NB4 (cell line): Measurements from ENCODE around the gene PAOX.

ENCODE experiments used
- DNase-seq: peaks from one replicate; pipeline ENCODE4 v3.0.0; 2010; ENCODE audit warnings: low read depth
- H3K4me3 ChIP-seq: one replicate; pipeline ENCODE4 v1.5.1; 2011; ENCODE audit warnings: mild to moderate bottlenecking, low read depth, low read length, moderate library complexity
- MYC ChIP-seq: IDR thresholded peaks from 2 replicates; pipeline ENCODE4 v1.6.1; 2011; ENCODE audit warnings: low read depth, low read length
- POLR2A ChIP-seq: IDR thresholded peaks from 2 replicates; pipeline ENCODE4 v1.6.1; 2011; ENCODE audit warnings: mild to moderate bottlenecking; ENCODE audit not compliant: insufficient read length; ENCODE audit errors: extremely low read depth
- TF ChIP-seq, protein P1 (sequence below): IDR thresholded peaks from 2 replicates; pipeline ENCODE4 v1.6.1; 2011; ENCODE audit warnings: low read depth, low read length
- TF ChIP-seq, protein P2 (sequence below): IDR thresholded peaks from one replicate; pipeline ENCODE4 v1.5.1; 2012; ENCODE audit warnings: low read depth, low read length

PAOX gene

GRCh38 chr10:133341983-133342382, 37.1 kb upstream of the PAOX start:
- no peak overlapping the region for H3K4me3 ChIP-seq
- no peak for DNase-seq
- TF ChIP-seq, protein P1, sequence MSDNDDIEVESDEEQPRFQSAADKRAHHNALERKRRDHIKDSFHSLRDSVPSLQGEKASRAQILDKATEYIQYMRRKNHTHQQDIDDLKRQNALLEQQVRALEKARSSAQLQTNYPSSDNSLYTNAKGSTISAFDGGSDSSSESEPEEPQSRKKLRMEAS, result no peak
- TF ChIP-seq POLR2A (no peak), MYC (no peak)
- TF ChIP-seq, protein P2, sequence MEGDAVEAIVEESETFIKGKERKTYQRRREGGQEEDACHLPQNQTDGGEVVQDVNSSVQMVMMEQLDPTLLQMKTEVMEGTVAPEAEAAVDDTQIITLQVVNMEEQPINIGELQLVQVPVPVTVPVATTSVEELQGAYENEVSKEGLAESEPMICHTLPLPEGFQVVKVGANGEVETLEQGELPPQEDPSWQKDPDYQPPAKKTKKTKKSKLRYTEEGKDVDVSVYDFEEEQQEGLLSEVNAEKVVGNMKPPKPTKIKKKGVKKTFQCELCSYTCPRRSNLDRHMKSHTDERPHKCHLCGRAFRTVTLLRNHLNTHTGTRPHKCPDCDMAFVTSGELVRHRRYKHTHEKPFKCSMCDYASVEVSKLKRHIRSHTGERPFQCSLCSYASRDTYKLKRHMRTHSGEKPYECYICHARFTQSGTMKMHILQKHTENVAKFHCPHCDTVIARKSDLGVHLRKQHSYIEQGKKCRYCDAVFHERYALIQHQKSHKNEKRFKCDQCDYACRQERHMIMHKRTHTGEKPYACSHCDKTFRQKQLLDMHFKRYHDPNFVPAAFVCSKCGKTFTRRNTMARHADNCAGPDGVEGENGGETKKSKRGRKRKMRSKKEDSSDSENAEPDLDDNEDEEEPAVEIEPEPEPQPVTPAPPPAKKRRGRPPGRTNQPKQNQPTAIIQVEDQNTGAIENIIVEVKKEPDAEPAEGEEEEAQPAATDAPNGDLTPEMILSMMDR, result no peak

GRCh38 chr10:133342942-133343341, 36.1 kb upstream of the PAOX start:
- no peak overlapping the region for H3K4me3 ChIP-seq
- TF ChIP-seq, protein P2, result no peak
- TF ChIP-seq, protein P1, result no peak
- no peak for TF ChIP-seq POLR2A
- no peak for TF ChIP-seq MYC
- no peak for DNase-seq

DNA sequence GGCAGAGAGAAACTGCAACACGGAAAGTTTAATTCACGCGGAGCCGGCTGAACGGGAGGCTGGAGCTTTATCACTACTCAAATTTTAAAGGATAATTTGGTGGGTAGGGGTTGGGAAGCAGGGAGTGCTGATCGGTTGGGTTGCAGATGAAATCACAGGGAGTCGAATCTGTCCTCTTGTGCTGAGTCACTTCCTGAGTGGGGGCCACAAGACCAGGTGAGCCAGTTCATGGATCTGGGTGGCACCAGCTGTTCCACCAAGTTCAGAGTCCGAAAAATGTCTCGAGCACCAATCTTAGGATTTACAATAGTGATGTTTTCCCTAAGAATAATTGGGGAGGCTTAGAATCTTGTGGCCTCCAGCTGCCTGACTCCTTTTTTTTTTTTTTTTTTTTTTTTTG, 35.5 kb upstream of the PAOX start:
- TF ChIP-seq, protein P2, result no peak
- TF ChIP-seq, protein P1, result no peak
- TF ChIP-seq MYC, result no peak
- no peak for TF ChIP-seq POLR2A
- H3K4me3 ChIP-seq, result no peak overlapping the region
- DNase-seq, result no peak

DNA sequence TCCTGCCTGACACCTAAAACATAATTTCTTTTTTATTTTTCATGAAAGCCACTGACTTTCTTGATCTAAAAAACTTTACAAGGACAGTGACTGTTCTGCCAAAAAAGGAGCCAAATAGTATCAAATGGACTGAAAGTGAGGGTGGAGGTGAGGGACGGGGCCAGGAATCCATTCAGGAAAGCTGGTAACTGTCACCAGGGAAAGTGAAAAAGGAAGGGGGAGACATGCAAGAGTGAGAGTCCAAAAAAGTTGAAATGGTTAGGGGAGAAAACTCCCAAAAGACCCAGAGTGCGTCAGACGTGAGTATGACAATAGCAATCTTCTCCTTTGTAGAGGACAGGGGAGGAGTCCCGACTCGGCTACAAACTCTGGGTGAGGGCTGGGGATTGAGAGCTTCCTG, 34.8 kb upstream of the PAOX start:
- TF ChIP-seq, protein P2, result no peak
- TF ChIP-seq, protein P1, result no peak
- TF ChIP-seq POLR2A, result no peak
- TF ChIP-seq MYC, result no peak
- no peak overlapping the region for H3K4me3 ChIP-seq
- DNase-seq, result no peak

- H3K4me3 ChIP-seq, result no peak overlapping the region
- TF ChIP-seq, protein P2, result no peak
- TF ChIP-seq MYC (no peak), POLR2A (no peak)
- TF ChIP-seq, protein P1, result no peak
Observed at GRCh38 chr10:133346413-133346812, 32.6 kb upstream of the PAOX start.

GRCh38 chr10:133347710-133348517, 31.1 kb upstream of the PAOX start:
- H3K4me3 ChIP-seq, result no peak overlapping the region
- TF ChIP-seq, protein P2, result no peak
- TF ChIP-seq MYC (no peak), POLR2A (no peak)
- TF ChIP-seq, protein P1, result no peak
- DNase-seq, result no peak

More at GRCh38 chr10:133346413-133346812, 32.6 kb upstream of the PAOX start:
- DNase-seq, result no peak
